ENCODE data around the gene CDCP1. TPM values are rescaled to one million over a fixed set of nuclear protein-coding genes. Genes with fewer than 3 reads are reported as not detected.

The CDCP1 gene
- total and polyA plus RNA-seq, 3 experiments from 2014 or later: 0.71 to 0.96 TPM; not detected in 1

- Mint-ChIP-seq H3K27ac (peak overlapping the region in 1 of 8 donors; percentile 33), H3K4me3 (no peak overlapping the region), H3K36me3 (no peaks in the 10 kb centered on the region), H3K4me1 (no peaks in the 10 kb centered on the region), H3K27me3 (peaks cover 6 to 38% of the 10 kb centered on the region in 2 donors), H3K9me3 (no peaks in the 10 kb centered on the region)
- Histone ChIP-seq H3K36me3 (ENCODE audit: insufficient read depth, low read length) (no peaks in the 10 kb centered on the region), H3K27me3 (ENCODE audit: insufficient read depth, low read length, poor library complexity, severe bottlenecking) (no peaks in the 10 kb centered on the region), H3K9me3 (ENCODE audit: low read length) (no peaks in the 10 kb centered on the region), H3K4me3 (ENCODE audit: low read length) (no peak overlapping the region), H3K4me1 (ENCODE audit: insufficient read depth, low read length) (no peaks in the 10 kb centered on the region), H3K27ac (ENCODE audit: low read depth, low read length) (no peak overlapping the region)
- no peak for DNase-seq
- POLR2A ChIA-PET: no interaction called here
- CTCF ChIA-PET: interaction anchor here (1.1 kb wide), 1 partner anchor 32 kb away, joined by 4 read pairs; no protein-coding TSS in a partner anchor
These were observed 32.2 kb upstream of the CDCP1 start for GRCh38 chr3:45178183-45179023.

- H3K4me3 Mint-ChIP-seq: no peak overlapping the region
- H3K27ac Mint-ChIP-seq: peak overlapping the region in 1 of 8 donors; percentile 54
- Histone ChIP-seq H3K4me3 (ENCODE audit: low read length) (no peak overlapping the region), H3K27ac (ENCODE audit: low read depth, low read length) (no peak overlapping the region), H3K27me3 (ENCODE audit: insufficient read depth, low read length, poor library complexity, severe bottlenecking) (no peaks in the 10 kb centered on the region), H3K36me3 (ENCODE audit: insufficient read depth, low read length) (no peaks in the 10 kb centered on the region), H3K9me3 (ENCODE audit: low read length) (no peaks in the 10 kb centered on the region), H3K4me1 (ENCODE audit: insufficient read depth, low read length) (no peaks in the 10 kb centered on the region)
- H3K27me3 Mint-ChIP-seq: peaks cover 8 to 35% of the 10 kb centered on the region in 2 donors
- no peaks in the 10 kb centered on the region for H3K4me1 Mint-ChIP-seq
- CTCF ChIA-PET: interaction anchor here (1.6 kb wide), 1 partner anchor 33 kb away, joined by 4 read pairs; no protein-coding TSS in a partner anchor
- DNase-seq: no peak
- peaks cover 0 to 1% (median 0%) of the 10 kb centered on the region in 3 donors for H3K36me3 Mint-ChIP-seq
- no peaks in the 10 kb centered on the region for H3K9me3 Mint-ChIP-seq
- POLR2A ChIA-PET: no interaction called here
These were observed 30.7 kb upstream of the CDCP1 start for GRCh38 chr3:45176912-45177311.

GRCh38 chr3:45174234-45174633, 28.1 kb upstream of the CDCP1 start:
- H3K27me3 Mint-ChIP-seq: peaks cover 9 to 32% of the 10 kb centered on the region in 2 donors
- H3K36me3 Mint-ChIP-seq: peaks cover 0 to 1% (median 0%) of the 10 kb centered on the region in 3 donors
- DNase-seq: no peak
- H3K9me3 Mint-ChIP-seq: no peaks in the 10 kb centered on the region
- no peak overlapping the region for H3K27ac ChIP-seq (ENCODE audit: low read depth, low read length)
- no peaks in the 10 kb centered on the region for H3K36me3 ChIP-seq (ENCODE audit: insufficient read depth, low read length)
- H3K4me1 Mint-ChIP-seq: no peaks in the 10 kb centered on the region
- no peak overlapping the region for H3K27ac Mint-ChIP-seq
- no peaks in the 10 kb centered on the region for H3K9me3 ChIP-seq (ENCODE audit: low read length)
- ChIA-PET POLR2A (no interaction called here), CTCF (no interaction called here)
- H3K4me3 Mint-ChIP-seq: no peak overlapping the region
- no peaks in the 10 kb centered on the region for H3K4me1 ChIP-seq (ENCODE audit: insufficient read depth, low read length)
- H3K27me3 ChIP-seq (ENCODE audit: insufficient read depth, low read length, poor library complexity, severe bottlenecking): no peaks in the 10 kb centered on the region
- no peak overlapping the region for H3K4me3 ChIP-seq (ENCODE audit: low read length)

GRCh38 chr3:45173776-45174175, 27.6 kb upstream of the CDCP1 start:
- Mint-ChIP-seq H3K9me3 (no peaks in the 10 kb centered on the region), H3K27ac (no peak overlapping the region), H3K4me1 (no peaks in the 10 kb centered on the region), H3K27me3 (peaks cover 11 to 34% of the 10 kb centered on the region in 2 donors), H3K36me3 (peaks cover 0 to 1% (median 0%) of the 10 kb centered on the region in 3 donors), H3K4me3 (no peak overlapping the region)
- H3K27ac ChIP-seq (ENCODE audit: low read depth, low read length): no peak overlapping the region
- no peaks in the 10 kb centered on the region for H3K4me1 ChIP-seq (ENCODE audit: insufficient read depth, low read length)
- ChIA-PET POLR2A (no interaction called here), CTCF (no interaction called here)
- DNase-seq: no peak
- H3K4me3 ChIP-seq (ENCODE audit: low read length): no peak overlapping the region
- H3K9me3 ChIP-seq (ENCODE audit: low read length): no peaks in the 10 kb centered on the region
- H3K27me3 ChIP-seq (ENCODE audit: insufficient read depth, low read length, poor library complexity, severe bottlenecking): no peaks in the 10 kb centered on the region
- no peaks in the 10 kb centered on the region for H3K36me3 ChIP-seq (ENCODE audit: insufficient read depth, low read length)

- DNase-seq: no peak
- H3K27ac Mint-ChIP-seq: peak overlapping the region in 1 of 8 donors; percentile 89
- H3K4me1 Mint-ChIP-seq: peaks cover 14 to 20% (median 17%) of the 10 kb centered on the region in 3 donors
- Histone ChIP-seq H3K4me3 (ENCODE audit: low read length) (no peak overlapping the region), H3K27me3 (ENCODE audit: insufficient read depth, low read length, poor library complexity, severe bottlenecking) (no peaks in the 10 kb centered on the region), H3K4me1 (ENCODE audit: insufficient read depth, low read length) (peaks cover 19% of the 10 kb centered on the region), H3K27ac (ENCODE audit: low read depth, low read length) (no peak overlapping the region), H3K9me3 (ENCODE audit: low read length) (no peaks in the 10 kb centered on the region), H3K36me3 (ENCODE audit: insufficient read depth, low read length) (no peaks in the 10 kb centered on the region)
- no peaks in the 10 kb centered on the region for H3K9me3 Mint-ChIP-seq
- CTCF ChIA-PET: no interaction called here
- H3K4me3 Mint-ChIP-seq: no peak overlapping the region
- POLR2A ChIA-PET: no interaction called here
- H3K36me3 Mint-ChIP-seq: peaks cover 0 to 3% (median 1%) of the 10 kb centered on the region in 3 donors
- H3K27me3 Mint-ChIP-seq: peaks cover 5 to 18% of the 10 kb centered on the region in 2 donors
These were observed 25.1 kb upstream of the CDCP1 start for GRCh38 chr3:45171283-45171682.

GRCh38 chr3:45170096-45170495, 23.9 kb upstream of the CDCP1 start:
- no peaks in the 10 kb centered on the region for H3K36me3 ChIP-seq (ENCODE audit: insufficient read depth, low read length)
- DNase-seq: no peak
- H3K27me3 Mint-ChIP-seq: peaks cover 7 to 22% of the 10 kb centered on the region in 2 donors
- no peak overlapping the region for H3K4me3 ChIP-seq (ENCODE audit: low read length)
- no peaks in the 10 kb centered on the region for H3K9me3 Mint-ChIP-seq
- POLR2A ChIA-PET: no interaction called here
- no peaks in the 10 kb centered on the region for H3K27me3 ChIP-seq (ENCODE audit: insufficient read depth, low read length, poor library complexity, severe bottlenecking)
- no peak overlapping the region for H3K4me3 Mint-ChIP-seq
- H3K4me1 Mint-ChIP-seq: peaks cover 14 to 20% (median 18%) of the 10 kb centered on the region in 3 donors
- peaks cover 19% of the 10 kb centered on the region for H3K4me1 ChIP-seq (ENCODE audit: insufficient read depth, low read length)
- no peaks in the 10 kb centered on the region for H3K9me3 ChIP-seq (ENCODE audit: low read length)
- CTCF ChIA-PET: no interaction called here
- H3K27ac ChIP-seq (ENCODE audit: low read depth, low read length): no peak overlapping the region
- H3K36me3 Mint-ChIP-seq: peaks cover 0 to 3% (median 1%) of the 10 kb centered on the region in 3 donors
- H3K27ac Mint-ChIP-seq: peak overlapping the region in 1 of 8 donors; percentile 44

- Histone ChIP-seq H3K27me3 (ENCODE audit: insufficient read depth, low read length, poor library complexity, severe bottlenecking) (no peaks in the 10 kb centered on the region), H3K36me3 (ENCODE audit: insufficient read depth, low read length) (no peaks in the 10 kb centered on the region), H3K4me3 (ENCODE audit: low read length) (no peak overlapping the region), H3K4me1 (ENCODE audit: insufficient read depth, low read length) (peaks cover 19% of the 10 kb centered on the region), H3K9me3 (ENCODE audit: low read length) (no peaks in the 10 kb centered on the region), H3K27ac (ENCODE audit: low read depth, low read length) (no peak overlapping the region)
- POLR2A ChIA-PET: no interaction called here
- H3K27ac Mint-ChIP-seq: peak overlapping the region in 1 of 8 donors; percentile 47
- H3K9me3 Mint-ChIP-seq: no peaks in the 10 kb centered on the region
- peaks cover 8 to 24% of the 10 kb centered on the region in 2 donors for H3K27me3 Mint-ChIP-seq
- no peak for DNase-seq
- H3K36me3 Mint-ChIP-seq: peaks cover 0 to 3% (median 1%) of the 10 kb centered on the region in 3 donors
- no peak overlapping the region for H3K4me3 Mint-ChIP-seq
- H3K4me1 Mint-ChIP-seq: peaks cover 14 to 20% (median 18%) of the 10 kb centered on the region in 3 donors
- CTCF ChIA-PET: no interaction called here
These were observed 23.1 kb upstream of the CDCP1 start for GRCh38 chr3:45169125-45169904.

GRCh38 chr3:45168451-45168850, 22.3 kb upstream of the CDCP1 start:
- Histone ChIP-seq H3K4me1 (ENCODE audit: insufficient read depth, low read length) (peaks cover 19% of the 10 kb centered on the region), H3K27ac (ENCODE audit: low read depth, low read length) (no peak overlapping the region), H3K27me3 (ENCODE audit: insufficient read depth, low read length, poor library complexity, severe bottlenecking) (no peaks in the 10 kb centered on the region), H3K9me3 (ENCODE audit: low read length) (no peaks in the 10 kb centered on the region), H3K4me3 (ENCODE audit: low read length) (no peak overlapping the region), H3K36me3 (ENCODE audit: insufficient read depth, low read length) (no peaks in the 10 kb centered on the region)
- Mint-ChIP-seq H3K9me3 (no peaks in the 10 kb centered on the region), H3K36me3 (peaks cover 0 to 3% (median 1%) of the 10 kb centered on the region in 3 donors), H3K4me3 (no peak overlapping the region), H3K27ac (peak overlapping the region in 1 of 8 donors; percentile 16), H3K27me3 (peaks cover 8 to 30% of the 10 kb centered on the region in 2 donors), H3K4me1 (peaks cover 14 to 20% (median 18%) of the 10 kb centered on the region in 3 donors)
- ChIA-PET CTCF (no interaction called here), POLR2A (no interaction called here)
- no peak for DNase-seq
